Activated B cell treated with CpG ODN at 0.5 μM for 24 hours (primary cell): ENCODE measurements around the gene SCUBE1. TPM values are rescaled to one million over a fixed set of nuclear protein-coding genes. Genes with fewer than 3 reads are reported as not detected.

Experiments
- ATAC-seq: fragments of 200-7000 bp; cut with Tn5 transposase; one replicate; pipeline ENCODE4 v1.10.0; 2021; ENCODE audit warnings: low read depth, mild to moderate bottlenecking, moderate library complexity
- CTCF ChIA-PET: fragments of 350-600 bp; sonication (Branson Sonifier 250); formaldehyde crosslinking; loops from one replicate; lab custom pipeline; 2021; ENCODE audit warnings: antibody characterized with exemption; lab: Charles Lee
- POLR2A ChIA-PET: fragments of 350-600 bp; sonication (Branson Sonifier 250); formaldehyde crosslinking; loops from one replicate; lab custom pipeline; 2021; ENCODE audit warnings: antibody characterized with exemption; lab: Charles Lee
- DNase-seq: peaks from one replicate; pipeline ENCODE4 v3.0.0; 2022
- H3K27ac Mint-ChIP-seq: one replicate; pipeline ENCODE4 v1.8.0; 2020; ENCODE audit warnings: mixed read lengths
- H3K27me3 Mint-ChIP-seq: one replicate; pipeline ENCODE4 v1.8.0; 2021; ENCODE audit warnings: mixed read lengths
- H3K36me3 Mint-ChIP-seq: one replicate; pipeline ENCODE4 v1.8.0; 2021; ENCODE audit warnings: low read depth, mixed read lengths
- H3K4me1 Mint-ChIP-seq: one replicate; pipeline ENCODE4 v1.8.0; 2021; ENCODE audit warnings: mixed read lengths
- H3K4me3 Mint-ChIP-seq: one replicate; pipeline ENCODE4 v1.8.0; 2020; ENCODE audit warnings: mild to moderate bottlenecking, mixed read lengths
- H3K9me3 Mint-ChIP-seq: one replicate; pipeline ENCODE4 v1.8.0; 2020; ENCODE audit warnings: mixed read lengths
- intact Hi-C: fragments of 100-400 bp; cut with micrococcal nuclease; formaldehyde crosslinking; loops from one replicate; pipeline ENCODE4 v1.15.1; 2024
- total RNA-seq: library from RNA; stranded (reverse); gene quantifications from 2 replicates; pipeline ENCODE4 v1.2.3, GENCODE V29; 2022
- TF ChIP-seq, protein P1 (sequence below): fragments of 200-600 bp; IDR thresholded peaks from one replicate; pipeline ENCODE4 v1.8.0; 2022; ENCODE audit warnings: antibody characterized with exemption, mild to moderate bottlenecking

SCUBE1 gene
- total RNA-seq, 1 donor from 2014 or later: not detected

DNA sequence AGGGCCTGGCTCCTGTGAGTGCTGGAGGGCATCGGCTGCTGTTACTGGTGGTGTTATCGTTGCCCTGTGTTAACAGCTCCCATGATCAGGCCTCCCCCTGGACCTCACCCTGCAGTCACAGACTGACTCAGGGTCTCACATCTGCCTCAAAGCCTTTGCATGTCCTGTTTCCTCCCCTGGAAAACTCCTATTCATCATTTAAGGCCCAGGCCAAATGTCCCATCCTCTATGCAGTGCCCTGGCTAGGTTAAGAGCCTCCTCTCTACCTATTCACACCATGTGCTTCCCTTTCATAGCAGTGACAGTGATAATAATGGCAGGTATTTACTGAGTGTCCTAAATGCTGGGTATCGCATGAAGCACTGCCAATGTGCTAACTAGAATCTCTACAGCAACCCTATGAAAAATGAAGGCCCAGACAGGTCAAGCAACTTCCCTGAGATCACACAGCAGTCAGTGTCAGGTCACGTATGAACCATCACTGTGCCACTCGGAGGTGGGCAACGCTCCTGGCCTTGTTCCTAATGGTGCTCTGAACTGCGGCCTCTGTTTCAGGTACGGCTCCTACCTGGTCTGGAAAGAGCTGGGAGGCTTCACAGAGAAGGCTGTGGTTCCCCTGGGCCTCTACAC is 182.6 kb downstream of the SCUBE1 start:
- intact Hi-C loops: no loop called here
- DNase-seq (no peak), ATAC-seq (no peak)
- Mint-ChIP-seq H3K36me3 (peaks cover 2% of the 10 kb centered on the region), H3K9me3 (no peaks in the 10 kb centered on the region), H3K27ac (no peak overlapping the region), H3K27me3 (no peaks in the 10 kb centered on the region), H3K4me1 (peaks cover 19% of the 10 kb centered on the region), H3K4me3 (no peak overlapping the region)
- TF ChIP-seq, protein P1, sequence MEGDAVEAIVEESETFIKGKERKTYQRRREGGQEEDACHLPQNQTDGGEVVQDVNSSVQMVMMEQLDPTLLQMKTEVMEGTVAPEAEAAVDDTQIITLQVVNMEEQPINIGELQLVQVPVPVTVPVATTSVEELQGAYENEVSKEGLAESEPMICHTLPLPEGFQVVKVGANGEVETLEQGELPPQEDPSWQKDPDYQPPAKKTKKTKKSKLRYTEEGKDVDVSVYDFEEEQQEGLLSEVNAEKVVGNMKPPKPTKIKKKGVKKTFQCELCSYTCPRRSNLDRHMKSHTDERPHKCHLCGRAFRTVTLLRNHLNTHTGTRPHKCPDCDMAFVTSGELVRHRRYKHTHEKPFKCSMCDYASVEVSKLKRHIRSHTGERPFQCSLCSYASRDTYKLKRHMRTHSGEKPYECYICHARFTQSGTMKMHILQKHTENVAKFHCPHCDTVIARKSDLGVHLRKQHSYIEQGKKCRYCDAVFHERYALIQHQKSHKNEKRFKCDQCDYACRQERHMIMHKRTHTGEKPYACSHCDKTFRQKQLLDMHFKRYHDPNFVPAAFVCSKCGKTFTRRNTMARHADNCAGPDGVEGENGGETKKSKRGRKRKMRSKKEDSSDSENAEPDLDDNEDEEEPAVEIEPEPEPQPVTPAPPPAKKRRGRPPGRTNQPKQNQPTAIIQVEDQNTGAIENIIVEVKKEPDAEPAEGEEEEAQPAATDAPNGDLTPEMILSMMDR: no peak
- CTCF ChIA-PET: no interaction called here
- POLR2A ChIA-PET: no interaction called here

DNA sequence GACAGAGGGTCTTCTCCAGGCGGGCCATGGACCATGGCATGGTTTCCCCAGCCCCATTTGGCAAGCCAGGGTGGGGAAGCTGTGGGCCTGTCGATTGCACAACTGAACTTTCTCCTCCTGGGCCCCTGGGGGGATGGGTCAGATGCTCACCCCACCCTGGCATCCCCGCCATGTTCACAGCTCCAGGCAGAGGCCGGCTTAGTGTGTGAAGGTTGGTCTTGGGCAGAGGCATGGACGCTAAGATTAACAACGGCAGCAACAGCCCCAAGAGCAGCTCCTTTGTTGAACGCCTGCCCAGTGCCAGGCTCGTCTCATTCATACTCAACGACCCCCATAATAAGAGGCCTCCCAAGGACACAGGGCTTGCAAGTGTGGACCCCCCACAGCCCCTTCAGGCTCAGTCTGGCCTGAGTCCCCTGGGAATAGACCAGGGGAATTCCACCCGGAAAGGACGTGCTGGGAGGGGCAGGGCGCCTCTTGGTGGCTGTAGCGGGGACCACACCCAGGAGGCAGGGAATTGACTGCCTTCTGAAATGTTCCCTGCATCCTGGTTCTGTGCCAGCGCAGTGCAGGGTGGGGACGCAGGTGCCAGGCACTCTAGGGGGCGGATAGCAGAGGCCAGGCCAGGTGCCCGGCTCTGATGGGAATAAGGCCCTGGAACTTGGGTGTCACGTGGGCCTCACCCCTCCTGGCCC is 183.5 kb downstream of the SCUBE1 start:
- TF ChIP-seq, protein P1: no peak
- Mint-ChIP-seq H3K36me3 (peaks cover 2% of the 10 kb centered on the region), H3K4me1 (peaks cover 21% of the 10 kb centered on the region), H3K27me3 (no peaks in the 10 kb centered on the region), H3K9me3 (no peaks in the 10 kb centered on the region), H3K4me3 (no peak overlapping the region), H3K27ac (no peak overlapping the region)
- ATAC-seq: no peak
- ChIA-PET CTCF (no interaction called here), POLR2A (interaction anchor here (1.1 kb wide), 1 partner anchor 28 kb away, joined by 3 read pairs; no protein-coding TSS in a partner anchor)
- intact Hi-C loops: no loop called here
- no peak for DNase-seq

DNA sequence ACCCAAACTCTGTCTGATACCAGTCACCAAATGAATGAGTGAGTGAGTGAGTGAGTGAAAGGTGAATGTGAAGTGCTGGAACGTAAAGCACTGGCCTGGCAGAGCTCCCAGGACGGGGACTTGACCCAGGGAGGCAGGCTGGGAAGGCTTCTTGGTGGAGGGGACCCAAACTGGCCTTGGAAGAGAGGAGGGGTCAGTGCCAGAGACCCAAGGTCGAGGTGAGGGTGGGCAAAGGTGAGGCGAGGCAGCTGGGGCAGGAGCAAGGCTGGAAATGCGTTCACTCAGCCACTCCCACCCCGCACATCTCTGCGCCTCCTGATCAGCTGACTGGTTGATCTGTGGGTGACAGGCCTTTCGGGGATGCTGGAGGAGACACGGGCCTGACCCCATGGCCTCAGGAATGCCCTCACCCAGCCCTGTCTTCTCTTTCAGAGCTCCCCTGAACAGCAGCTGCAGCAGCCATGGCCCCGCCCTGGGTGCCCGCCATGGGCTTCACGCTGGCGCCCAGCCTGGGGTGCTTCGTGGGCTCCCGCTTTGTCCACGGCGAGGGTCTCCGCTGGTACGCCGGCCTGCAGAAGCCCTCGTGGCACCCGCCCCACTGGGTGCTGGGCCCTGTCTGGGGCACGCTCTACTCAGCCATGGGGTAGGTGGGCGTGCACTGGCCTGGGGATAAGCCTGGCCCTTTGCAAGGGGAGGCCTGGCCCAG is 184.2 kb downstream of the SCUBE1 start:
- no peak overlapping the region for H3K4me3 Mint-ChIP-seq
- no peak overlapping the region for H3K27ac Mint-ChIP-seq

DNA sequence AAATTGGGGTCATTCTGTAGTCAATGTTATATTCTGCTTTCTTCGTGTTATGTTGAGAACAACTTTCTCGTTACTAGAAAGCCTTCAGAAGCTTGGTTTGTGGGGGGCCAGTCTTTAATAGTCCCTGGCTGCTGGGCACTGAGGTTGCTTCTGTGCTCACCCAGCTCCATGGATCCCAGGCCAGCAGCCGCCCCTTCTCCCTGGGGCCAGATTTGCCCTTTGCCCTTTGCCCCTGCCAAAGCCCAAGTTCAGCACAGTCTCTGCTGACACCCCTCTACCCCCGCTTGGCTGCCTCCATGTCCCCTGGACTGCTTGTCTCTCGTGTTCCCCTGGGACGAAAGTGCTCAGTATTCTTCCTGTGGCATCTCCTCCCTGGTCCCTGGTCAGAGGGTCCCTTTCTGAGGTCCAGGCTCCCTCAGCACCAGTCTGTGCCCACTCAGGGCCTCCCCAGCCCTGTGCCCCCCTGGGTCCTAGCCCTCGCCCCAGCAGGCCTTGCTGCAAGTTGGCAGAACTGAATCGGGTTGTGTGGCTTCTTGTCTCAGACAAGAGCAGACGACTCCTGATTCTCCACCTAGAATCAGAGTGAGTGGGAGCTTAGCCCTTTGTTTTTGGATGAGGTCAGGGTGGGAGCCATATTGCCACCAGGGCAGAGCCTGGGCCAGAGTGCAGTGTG is 185.2 kb downstream of the SCUBE1 start:
- intact Hi-C loops: no loop called here
- H3K9me3 Mint-ChIP-seq: no peaks in the 10 kb centered on the region
- DNase-seq: no peak
- peaks cover 2% of the 10 kb centered on the region for H3K36me3 Mint-ChIP-seq
- POLR2A ChIA-PET: no interaction called here
- no peak overlapping the region for H3K4me3 Mint-ChIP-seq
- CTCF ChIA-PET: no interaction called here
- H3K27ac Mint-ChIP-seq: no peak overlapping the region
- H3K4me1 Mint-ChIP-seq: peaks cover 15% of the 10 kb centered on the region
- TF ChIP-seq, protein P1: no peak
- H3K27me3 Mint-ChIP-seq: no peaks in the 10 kb centered on the region
- ATAC-seq: no peak

More for the DNA sequence above, 184.2 kb downstream of the SCUBE1 start:
- CTCF ChIA-PET: no interaction called here
- POLR2A ChIA-PET: interaction anchor here (1.1 kb wide), 1 partner anchor 29 kb away, joined by 3 read pairs; no protein-coding TSS in a partner anchor
- no peak for ATAC-seq
- peaks cover 17% of the 10 kb centered on the region for H3K4me1 Mint-ChIP-seq
- TF ChIP-seq, protein P1: no peak
- no peaks in the 10 kb centered on the region for H3K27me3 Mint-ChIP-seq
- peaks cover 2% of the 10 kb centered on the region for H3K36me3 Mint-ChIP-seq
- no peak for DNase-seq
- no peaks in the 10 kb centered on the region for H3K9me3 Mint-ChIP-seq
- intact Hi-C loops: no loop called here
